K562 (cell line): ENCODE data around the gene DIRAS2. TPM values are rescaled to one million over a fixed set of nuclear protein-coding genes. Genes with fewer than 3 reads are reported as not detected.

Source experiments
- ATAC-seq: fragments of 200-7000 bp; cut with Tn5 transposase; 3 replicates; pipeline ENCODE4 v1.9.1; 2020; ENCODE audit warnings: moderate library complexity
- BruUV-seq: library from RNA; stranded (reverse); fragments of 400-500 nt; replicated peaks from 2 replicates; lab custom pipeline; 2021; lab: Mats Ljungman, UMichigan
- CTCF ChIA-PET: fragments of 300-600 bp; formaldehyde crosslinking; extraction: SDS; loops from one replicate; lab custom pipeline; 2021; ENCODE audit warnings: low intra/inter-chr PET ratio; lab: Yijun Ruan, JAX
- POLR2A ChIA-PET: fragments of 300-600, 350-650 bp; sonication (Branson Sonifier 250); formaldehyde crosslinking; extraction: SDS; loops from one replicate; lab custom pipeline; 2021; ENCODE audit warnings: antibody characterized with exemption, inconsistent platforms; lab: Yijun Ruan, JAX
- DNase-seq, 4 experiments: peaks; one replicate each; pipeline versions ENCODE4 v3.0.0 to v3.0.0-alpha.2; 2011 to 2018; ENCODE audit warnings: low spot score in 3 of 4, mixed read lengths in 3 of 4; ENCODE audit errors: extremely low read depth in 1 of 4
- FAIRE-seq: peaks from 2 replicates; lab custom pipeline; 2011; peaks lifted over from hg19 to GRCh38; lab: Jason Lieb, UNC
- H2AFZ ChIP-seq: 2 replicates; pipeline ENCODE4 v1.6.0; 2011; ENCODE audit warnings: low read depth, low read length, control low read depth, inconsistent platforms
- H3K27ac ChIP-seq: fragments of 200-600 bp; 3 replicates; pipeline ENCODE4 v1.8.0; 2011; ENCODE audit warnings: low read depth, mild to moderate bottlenecking, control low read depth, inconsistent platforms, low read length, moderate library complexity, mixed read lengths; ENCODE audit errors: extremely low read depth
- H3K27me3 ChIP-seq, 2 experiments: fragments of 300-600 bp in 1 of 2; 2 replicates in 1 of 2; 3 replicates in 1 of 2; pipeline versions ENCODE4 v1.6.0 to v1.8.0; 2011; ENCODE audit warnings: inconsistent platforms in 2 of 2, low read length in 2 of 2, mild to moderate bottlenecking in 1 of 2, mixed read lengths in 1 of 2, moderate library complexity in 1 of 2; ENCODE audit not compliant: control insufficient read depth in 2 of 2, insufficient read depth in 2 of 2
- H3K36me3 ChIP-seq: fragments of 300-600 bp; 3 replicates; pipeline ENCODE4 v1.8.0; 2011; ENCODE audit warnings: mild to moderate bottlenecking, low read length, inconsistent platforms; ENCODE audit not compliant: control insufficient read depth, insufficient read depth
- H3K4me1 ChIP-seq, 2 experiments: fragments of 200-600 bp in 1 of 2; replicated peaks in 1 of 2; 2 replicates in 1 of 2; 3 replicates in 1 of 2; pipeline versions ENCODE4 v1.5.1 to v1.8.0; 2011; ENCODE audit warnings: inconsistent platforms in 2 of 2, low read length in 2 of 2, mild to moderate bottlenecking in 1 of 2, mixed read lengths in 1 of 2, moderate library complexity in 1 of 2; ENCODE audit not compliant: control insufficient read depth in 2 of 2, insufficient read depth in 2 of 2
- H3K4me2 ChIP-seq: 2 replicates; pipeline ENCODE4 v1.6.1; 2011; ENCODE audit warnings: low read length, control low read depth, inconsistent platforms, mixed read lengths; ENCODE audit not compliant: insufficient read depth
- H3K4me3 ChIP-seq: fragments of 200-600 bp; sonication (generic), shearing (Covaris generic); 2 replicates; pipeline ENCODE4 v1.5.1; 2016; ENCODE audit warnings: control low read depth, inconsistent platforms
- H3K79me2 ChIP-seq: fragments of 200-600 bp; 3 replicates; pipeline ENCODE4 v1.8.0; 2011; ENCODE audit warnings: low read length, inconsistent platforms; ENCODE audit not compliant: control insufficient read depth, insufficient read depth
- H3K9ac ChIP-seq, 2 experiments: 2 replicates each; pipeline versions ENCODE4 v1.6.0 to v1.6.1; 2011; ENCODE audit warnings: low read depth in 2 of 2, low read length in 2 of 2, control low read depth in 1 of 2, inconsistent platforms in 1 of 2, mild to moderate bottlenecking in 1 of 2, mixed read lengths in 1 of 2; ENCODE audit not compliant: insufficient read depth in 1 of 2
- H3K9me1 ChIP-seq: one replicate; pipeline ENCODE4 v1.6.0; 2011; ENCODE audit warnings: inconsistent platforms, mild to moderate bottlenecking, low read length, moderate library complexity; ENCODE audit not compliant: control insufficient read depth, insufficient read depth
- H3K9me3 ChIP-seq: replicated peaks from 2 replicates; pipeline ENCODE4 v1.5.1; 2011; ENCODE audit warnings: low read depth, low read length, inconsistent platforms; ENCODE audit not compliant: control insufficient read depth, insufficient read depth
- H4K20me1 ChIP-seq: replicated peaks from 2 replicates; pipeline ENCODE4 v1.6.1; 2011; ENCODE audit warnings: low read length, inconsistent platforms, mixed read lengths; ENCODE audit not compliant: control insufficient read depth, insufficient read depth
- FOXK1 ChIP-seq: sonication (generic); formaldehyde crosslinking; IDR thresholded peaks from 2 replicates; pipeline ENCODE4 v1.8.0; 2022; ENCODE audit warnings: missing genetic modification reagents, mild to moderate bottlenecking, borderline replicate concordance
- GTF2A2 ChIP-seq: IDR thresholded peaks from 2 replicates; pipeline ENCODE4 v1.6.1; 2016; ENCODE audit warnings: mild to moderate bottlenecking, missing genetic modification characterization, missing compliant biosample characterization
- GTF2E2 ChIP-seq: fragments of 200-800 bp; sonication (Bioruptor generic); IDR thresholded peaks from 2 replicates; pipeline ENCODE4 v1.6.1; 2016; ENCODE audit warnings: missing genetic modification characterization, missing compliant biosample characterization
- HCFC1 ChIP-seq: IDR thresholded peaks from 2 replicates; pipeline ENCODE4 v1.6.1; 2012; ENCODE audit warnings: low read depth, low read length, improper control_type of control experiment
- MAFF ChIP-seq: IDR thresholded peaks from 2 replicates; pipeline ENCODE4 v1.6.1; 2012; ENCODE audit warnings: low read length, improper control_type of control experiment
- NCOA2 ChIP-seq, 2 experiments: fragments of 450-650 bp; IDR thresholded peaks; 2 replicates each; pipeline ENCODE4 v1.6.1; 2018; ENCODE audit warnings: mild to moderate bottlenecking in 2 of 2, moderate library complexity in 1 of 2; ENCODE audit not compliant: partially characterized antibody in 2 of 2
- NCOA6 ChIP-seq: fragments of 450-650 bp; IDR thresholded peaks from 2 replicates; pipeline ENCODE4 v1.6.1; 2017; ENCODE audit warnings: mild to moderate bottlenecking
- RBBP5 ChIP-seq: fragments of 200-600 bp; sonication (generic); IDR thresholded peaks from 2 replicates; pipeline ENCODE4 v1.6.1; 2012; ENCODE audit warnings: borderline replicate concordance, mild to moderate bottlenecking, low read length, control low read depth, inconsistent platforms; ENCODE audit not compliant: insufficient read depth, poor library complexity, severe bottlenecking
- SOX6 ChIP-seq: fragments of 450-650 bp; IDR thresholded peaks from 2 replicates; pipeline ENCODE4 v1.6.1; 2014; ENCODE audit warnings: mild to moderate bottlenecking
- ZNF668 ChIP-seq: fragments of 250-450 bp; sonication (Bioruptor Pico); IDR thresholded peaks from 2 replicates; pipeline ENCODE4 v1.8.0; 2022; ENCODE audit warnings: mild to moderate bottlenecking, inconsistent platforms
- ZNF77 ChIP-seq: fragments of 250-450 bp; sonication (Bioruptor Pico); IDR thresholded peaks from 2 replicates; pipeline ENCODE4 v1.5.0; 2020
- WGBS: fragments of 100-300 bp; shearing (Covaris generic); methylation state at CpG from one replicate; pipeline ENCODE4 v1.1.6; 2016; ENCODE audit warnings: low coverage, mixed read lengths; ENCODE audit not compliant: insufficient coverage; ENCODE audit errors: missing lambda C conversion rate; 5-methylcytosine and 5-hydroxymethylcytosine counted together
- in situ Hi-C: fragments of 300-500 bp; cut with MboI; formaldehyde crosslinking; loops from 4 replicates; pipeline ENCODE4 v1.15.0; 2018; ENCODE audit warnings: inconsistent platforms, mixed read lengths
- intact Hi-C: fragments of 100-400 bp; cut with micrococcal nuclease; formaldehyde crosslinking; loops from 2 replicates; pipeline ENCODE4 v1.14.2; 2022
- polyA plus RNA-seq, 8 experiments: library from polyadenylated mRNA; depleted of rRNA in 4 of 8; stranded (reverse) in 5 of 8; unstranded in 3 of 8; fragments of >200 nt; fragmentation: Nextera tagmentation in 2 of 8; fragmentation: Illumina TruSeq in 1 of 8; extraction: Ambion mirVana in 2 of 8; extraction: Trizol in 1 of 8; gene quantifications; 2 replicates each; pipeline versions ENCODE4 v1.2.1 to v1.2.3, GENCODE V29; 2011 to 2014; ENCODE audit warnings: inconsistent platforms in 1 of 8, missing spikeins in 1 of 8
- total RNA-seq, 7 experiments: library from RNA; depleted of rRNA in 6 of 7; stranded (reverse); fragments of >200 nt in 6 of 7; fragmentation: Illumina TruSeq in 2 of 7; extraction: Trizol in 2 of 7; gene quantifications; 2 replicates each; pipeline versions ENCODE4 v1.2.1 to v1.2.3, GENCODE V29; 2011 to 2021; ENCODE audit warnings: low replicate concordance in 1 of 7
- TF ChIP-seq, protein P1 (sequence below): IDR thresholded peaks from 2 replicates; pipeline ENCODE4 v1.6.1; 2012; ENCODE audit warnings: low read depth, low read length, improper control_type of control experiment, borderline replicate concordance
- TF ChIP-seq, protein P2 (sequence below): fragments of 450-650 bp; IDR thresholded peaks from 2 replicates; pipeline ENCODE4 v1.6.1; 2016; ENCODE audit warnings: missing biosample characterization, missing genetic modification characterization
- TF ChIP-seq, protein P3 (sequence below): sonication (generic); formaldehyde crosslinking; IDR thresholded peaks from 2 replicates; pipeline ENCODE4 v1.9.0; 2022; ENCODE audit warnings: mild to moderate bottlenecking, missing genetic modification reagents
- TF ChIP-seq, protein P4 (sequence below): fragments of 250-450 bp; sonication (Bioruptor Pico); IDR thresholded peaks from 2 replicates; pipeline ENCODE4 v1.5.1; 2021; ENCODE audit warnings: mild to moderate bottlenecking
- TF ChIP-seq, protein P5 (sequence below): fragments of 250-450 bp; sonication (Bioruptor Pico); IDR thresholded peaks from 2 replicates; pipeline ENCODE4 v1.5.0; 2020; ENCODE audit warnings: mild to moderate bottlenecking, borderline replicate concordance

DIRAS2 gene
- total and polyA plus RNA-seq, 9 of the 15 experiments (the other 6 are each of a cell fraction or from before 2014, with no cell fraction given), result not detected

DNA sequence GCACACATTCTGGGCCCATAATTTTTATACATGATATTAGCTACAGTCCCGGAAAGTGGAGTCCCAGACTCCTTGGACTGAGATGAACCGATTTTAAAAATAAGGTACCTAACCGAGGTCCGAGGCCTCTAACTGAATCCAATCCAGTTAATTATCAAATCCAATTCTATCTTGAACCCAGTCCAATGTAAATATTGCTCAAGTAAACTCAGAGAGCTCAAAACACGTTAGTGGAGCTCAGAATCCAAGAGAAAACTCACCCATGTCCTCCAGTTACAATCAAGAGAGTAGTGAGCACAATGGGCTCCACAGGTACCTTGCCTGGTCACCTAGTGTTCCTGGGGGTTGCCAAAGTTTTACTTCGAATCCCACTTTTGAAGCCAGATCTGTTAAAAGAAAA is 37.9 kb upstream of the DIRAS2 start (continued):
- TF ChIP-seq, protein P1, sequence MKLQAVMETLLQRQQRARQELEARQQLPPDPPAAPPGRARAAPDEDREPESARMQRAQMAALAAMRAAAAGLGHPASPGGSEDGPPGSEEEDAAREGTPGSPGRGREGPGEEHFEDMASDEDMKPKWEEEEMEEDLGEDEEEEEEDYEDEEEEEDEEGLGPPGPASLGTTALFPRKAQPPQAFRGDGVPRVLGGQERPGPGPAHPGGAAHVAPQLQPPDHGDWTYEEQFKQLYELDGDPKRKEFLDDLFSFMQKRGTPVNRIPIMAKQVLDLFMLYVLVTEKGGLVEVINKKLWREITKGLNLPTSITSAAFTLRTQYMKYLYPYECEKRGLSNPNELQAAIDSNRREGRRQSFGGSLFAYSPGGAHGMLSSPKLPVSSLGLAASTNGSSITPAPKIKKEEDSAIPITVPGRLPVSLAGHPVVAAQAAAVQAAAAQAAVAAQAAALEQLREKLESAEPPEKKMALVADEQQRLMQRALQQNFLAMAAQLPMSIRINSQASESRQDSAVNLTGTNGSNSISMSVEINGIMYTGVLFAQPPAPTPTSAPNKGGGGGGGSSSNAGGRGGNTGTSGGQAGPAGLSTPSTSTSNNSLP, result no peak
- no peak for TF ChIP-seq ZNF668 (CRISPR knock-in tag)
- no peak for TF ChIP-seq RBBP5
- no peak for TF ChIP-seq SOX6
- no peak for TF ChIP-seq NCOA2 (IDR thresholded peaks at IDR 0.05; ENCODE audit: partially characterized antibody in 2 of 2)
- TF ChIP-seq GTF2E2 (tag), result no peak
- TF ChIP-seq, protein P2, sequence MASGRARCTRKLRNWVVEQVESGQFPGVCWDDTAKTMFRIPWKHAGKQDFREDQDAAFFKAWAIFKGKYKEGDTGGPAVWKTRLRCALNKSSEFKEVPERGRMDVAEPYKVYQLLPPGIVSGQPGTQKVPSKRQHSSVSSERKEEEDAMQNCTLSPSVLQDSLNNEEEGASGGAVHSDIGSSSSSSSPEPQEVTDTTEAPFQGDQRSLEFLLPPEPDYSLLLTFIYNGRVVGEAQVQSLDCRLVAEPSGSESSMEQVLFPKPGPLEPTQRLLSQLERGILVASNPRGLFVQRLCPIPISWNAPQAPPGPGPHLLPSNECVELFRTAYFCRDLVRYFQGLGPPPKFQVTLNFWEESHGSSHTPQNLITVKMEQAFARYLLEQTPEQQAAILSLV, result no peak

DNA sequence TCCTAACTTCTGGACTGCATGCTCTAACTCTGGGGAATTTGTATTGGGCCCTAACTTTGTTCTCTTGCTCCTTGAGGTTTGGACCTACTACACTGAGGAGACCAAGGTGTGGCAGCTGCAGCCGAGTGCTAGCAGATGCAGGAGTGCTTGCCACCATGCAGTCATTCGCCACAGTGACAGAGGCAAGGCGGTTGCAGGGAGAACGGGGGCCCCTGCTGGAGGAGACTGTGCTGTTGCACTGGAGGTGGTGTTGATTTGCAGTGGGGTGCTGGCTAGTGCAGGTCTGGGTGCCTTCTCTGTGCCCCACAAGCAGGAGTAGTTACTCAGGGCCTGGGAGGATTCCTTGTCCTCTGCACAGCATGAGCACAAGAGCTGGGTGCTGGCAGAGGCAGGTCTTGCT is 22.4 kb upstream of the DIRAS2 start:
- intact Hi-C loops (no loop called here), in situ Hi-C loops (no loop called here)
- no peak overlapping the region for H3K4me3 ChIP-seq
- no peak overlapping the region for H3K27ac ChIP-seq
- no peaks in the 10 kb centered on the region for H3K36me3 ChIP-seq
- ChIA-PET POLR2A (no interaction called here), CTCF (no interaction called here)
- no peaks in the 10 kb centered on the region for H3K79me2 ChIP-seq
- H3K4me1 ChIP-seq, result no peaks in the 10 kb centered on the region
- H2AFZ ChIP-seq, result no peak overlapping the region
- H3K9ac ChIP-seq, result no peak overlapping the region
- ATAC-seq (no peak), FAIRE-seq (no peak), DNase-seq (no peak)
- BruUV-seq, result no TSS peak
- TF ChIP-seq, protein P3, sequence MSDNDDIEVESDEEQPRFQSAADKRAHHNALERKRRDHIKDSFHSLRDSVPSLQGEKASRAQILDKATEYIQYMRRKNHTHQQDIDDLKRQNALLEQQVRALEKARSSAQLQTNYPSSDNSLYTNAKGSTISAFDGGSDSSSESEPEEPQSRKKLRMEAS, result no peak
- TF ChIP-seq FOXK1 (CRISPR knock-in tag) (no peak), HCFC1 (no peak), ZNF77 (CRISPR knock-in tag) (no peak), GTF2A2 (tag) (no peak), NCOA6 (no peak), MAFF (no peak)
- TF ChIP-seq, protein P4, sequence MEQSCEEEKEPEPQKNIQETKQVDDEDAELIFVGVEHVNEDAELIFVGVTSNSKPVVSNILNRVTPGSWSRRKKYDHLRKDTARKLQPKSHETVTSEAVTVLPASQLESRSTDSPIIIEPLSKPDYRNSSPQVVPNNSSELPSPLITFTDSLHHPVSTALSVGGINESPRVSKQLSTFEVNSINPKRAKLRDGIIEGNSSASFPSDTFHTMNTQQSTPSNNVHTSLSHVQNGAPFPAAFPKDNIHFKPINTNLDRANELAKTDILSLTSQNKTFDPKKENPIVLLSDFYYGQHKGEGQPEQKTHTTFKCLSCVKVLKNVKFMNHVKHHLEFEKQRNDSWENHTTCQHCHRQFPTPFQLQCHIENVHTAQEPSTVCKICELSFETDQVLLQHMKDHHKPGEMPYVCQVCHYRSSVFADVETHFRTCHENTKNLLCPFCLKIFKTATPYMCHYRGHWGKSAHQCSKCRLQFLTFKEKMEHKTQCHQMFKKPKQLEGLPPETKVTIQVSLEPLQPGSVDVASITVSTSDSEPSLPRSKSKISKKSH (CRISPR knock-in tag), result no peak
- TF ChIP-seq, protein P5, sequence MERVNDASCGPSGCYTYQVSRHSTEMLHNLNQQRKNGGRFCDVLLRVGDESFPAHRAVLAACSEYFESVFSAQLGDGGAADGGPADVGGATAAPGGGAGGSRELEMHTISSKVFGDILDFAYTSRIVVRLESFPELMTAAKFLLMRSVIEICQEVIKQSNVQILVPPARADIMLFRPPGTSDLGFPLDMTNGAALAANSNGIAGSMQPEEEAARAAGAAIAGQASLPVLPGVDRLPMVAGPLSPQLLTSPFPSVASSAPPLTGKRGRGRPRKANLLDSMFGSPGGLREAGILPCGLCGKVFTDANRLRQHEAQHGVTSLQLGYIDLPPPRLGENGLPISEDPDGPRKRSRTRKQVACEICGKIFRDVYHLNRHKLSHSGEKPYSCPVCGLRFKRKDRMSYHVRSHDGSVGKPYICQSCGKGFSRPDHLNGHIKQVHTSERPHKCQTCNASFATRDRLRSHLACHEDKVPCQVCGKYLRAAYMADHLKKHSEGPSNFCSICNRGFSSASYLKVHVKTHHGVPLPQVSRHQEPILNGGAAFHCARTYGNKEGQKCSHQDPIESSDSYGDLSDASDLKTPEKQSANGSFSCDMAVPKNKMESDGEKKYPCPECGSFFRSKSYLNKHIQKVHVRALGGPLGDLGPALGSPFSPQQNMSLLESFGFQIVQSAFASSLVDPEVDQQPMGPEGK (CRISPR knock-in tag), result no peak
- H3K27me3 ChIP-seq, result no peaks in the 10 kb centered on the region
- H3K9me3 ChIP-seq, result no peaks in the 10 kb centered on the region
- no peaks in the 10 kb centered on the region for H4K20me1 ChIP-seq
- no peak overlapping the region for H3K4me2 ChIP-seq
- H3K9me1 ChIP-seq, result no peaks in the 10 kb centered on the region
- 0% methylated on average over 4 of the region's 4 CpGs for WGBS
